Omental fat pad (tissue), 4 donors: ENCODE results near the gene CD3G. TPM values are rescaled to one million over a fixed set of nuclear protein-coding genes. Genes with fewer than 3 reads are reported as not detected.

Experiments
- ATAC-seq: fragments of 150-250 bp; one replicate; pipeline ENCODE4 v1.9.1; 2016; ENCODE audit warnings: mild to moderate bottlenecking, moderate library complexity; ENCODE audit not compliant: low FRiP score
- DNase-seq: peaks from one replicate; pipeline ENCODE4 v3.0.0-alpha.2; 2019; ENCODE audit warnings: low spot score
- total RNA-seq, 4 donors: library from RNA; depleted of rRNA; stranded (reverse); fragments of >200 nt; gene quantifications; one replicate each; pipeline ENCODE4 v1.1.0, GENCODE V29; 2016
- TF ChIP-seq, protein P1 (sequence below), 3 donors: fragments of 450-650 bp; IDR thresholded peaks; one replicate each; pipeline ENCODE4 v1.5.1; 2016 to 2017; ENCODE audit warnings: antibody characterized with exemption in 3 of 3, mild to moderate bottlenecking in 3 of 3, moderate library complexity in 2 of 3

The CD3G gene
- total RNA-seq, 4 donors from 2014 or later: 1.0 to 2.1 (median 1.6) TPM

DNA sequence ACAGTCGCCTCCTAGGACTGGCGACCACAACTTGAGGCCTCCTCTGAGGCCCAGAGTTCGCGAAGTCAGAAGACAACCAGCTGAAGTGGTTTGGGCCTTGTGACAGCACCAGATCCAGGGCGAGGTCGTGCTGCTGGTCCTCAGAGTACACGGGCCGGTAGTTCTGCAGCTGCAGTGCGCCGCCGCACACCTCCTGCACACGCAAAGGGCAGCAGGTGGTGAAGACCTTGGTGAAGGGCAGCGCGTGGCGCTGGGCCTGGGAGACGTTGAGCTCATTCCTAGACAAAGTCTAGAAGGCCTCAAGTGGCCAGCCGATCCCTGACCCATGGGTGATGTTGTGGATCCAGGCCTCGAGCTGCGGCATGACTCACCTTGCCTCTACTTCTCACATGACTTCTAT, 21.4 kb upstream of the CD3G start:
- no peak for ATAC-seq
- DNase-seq: no peak
- TF ChIP-seq, protein P1, sequence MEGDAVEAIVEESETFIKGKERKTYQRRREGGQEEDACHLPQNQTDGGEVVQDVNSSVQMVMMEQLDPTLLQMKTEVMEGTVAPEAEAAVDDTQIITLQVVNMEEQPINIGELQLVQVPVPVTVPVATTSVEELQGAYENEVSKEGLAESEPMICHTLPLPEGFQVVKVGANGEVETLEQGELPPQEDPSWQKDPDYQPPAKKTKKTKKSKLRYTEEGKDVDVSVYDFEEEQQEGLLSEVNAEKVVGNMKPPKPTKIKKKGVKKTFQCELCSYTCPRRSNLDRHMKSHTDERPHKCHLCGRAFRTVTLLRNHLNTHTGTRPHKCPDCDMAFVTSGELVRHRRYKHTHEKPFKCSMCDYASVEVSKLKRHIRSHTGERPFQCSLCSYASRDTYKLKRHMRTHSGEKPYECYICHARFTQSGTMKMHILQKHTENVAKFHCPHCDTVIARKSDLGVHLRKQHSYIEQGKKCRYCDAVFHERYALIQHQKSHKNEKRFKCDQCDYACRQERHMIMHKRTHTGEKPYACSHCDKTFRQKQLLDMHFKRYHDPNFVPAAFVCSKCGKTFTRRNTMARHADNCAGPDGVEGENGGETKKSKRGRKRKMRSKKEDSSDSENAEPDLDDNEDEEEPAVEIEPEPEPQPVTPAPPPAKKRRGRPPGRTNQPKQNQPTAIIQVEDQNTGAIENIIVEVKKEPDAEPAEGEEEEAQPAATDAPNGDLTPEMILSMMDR (IDR thresholded peaks at IDR 0.05): no peak

DNA sequence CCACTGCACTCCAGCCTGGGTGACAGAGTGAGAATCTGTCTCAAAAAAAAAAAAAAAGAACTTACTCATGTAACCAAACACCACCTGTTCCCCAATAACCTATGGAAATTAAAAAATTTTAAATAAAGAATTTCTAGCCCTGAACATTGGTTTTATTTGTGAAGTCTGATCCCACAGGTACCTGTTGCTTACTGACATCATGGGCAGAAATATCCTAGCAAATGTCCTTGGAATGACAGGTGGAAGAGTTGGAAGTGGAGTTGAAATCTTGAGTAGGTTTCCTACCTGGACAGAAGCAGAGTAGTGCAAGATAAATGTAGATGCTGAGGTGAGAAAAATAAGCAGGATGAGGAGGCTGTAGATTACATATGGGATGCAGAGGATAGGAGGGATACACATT, 18.9 kb upstream of the CD3G start:
- no peak for ATAC-seq
- TF ChIP-seq, protein P1 (IDR thresholded peaks at IDR 0.05): no peak

DNA sequence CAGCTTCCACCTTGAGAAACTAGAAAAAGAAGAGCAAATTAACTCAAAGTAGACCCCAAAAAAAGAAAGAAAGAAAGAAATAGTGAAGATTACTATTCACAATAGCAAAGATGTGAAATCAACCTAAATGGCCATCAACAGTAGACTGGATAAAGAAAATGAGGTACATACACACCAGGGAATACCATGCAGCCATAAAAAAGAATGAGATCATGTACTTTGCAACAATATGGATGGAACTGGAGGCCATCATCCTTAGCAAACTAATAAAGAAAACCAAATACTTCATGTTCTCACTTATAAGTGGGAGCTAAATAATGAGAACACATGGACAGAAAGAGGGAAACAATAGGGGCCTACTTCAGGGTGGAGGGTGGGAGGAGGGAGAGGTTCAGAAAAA, 15.4 kb upstream of the CD3G start:
- DNase-seq: no peak
- TF ChIP-seq, protein P1 (IDR thresholded peaks at IDR 0.05): no peak

More for the DNA sequence above, 18.9 kb upstream of the CD3G start:
- no peak for DNase-seq

DNA sequence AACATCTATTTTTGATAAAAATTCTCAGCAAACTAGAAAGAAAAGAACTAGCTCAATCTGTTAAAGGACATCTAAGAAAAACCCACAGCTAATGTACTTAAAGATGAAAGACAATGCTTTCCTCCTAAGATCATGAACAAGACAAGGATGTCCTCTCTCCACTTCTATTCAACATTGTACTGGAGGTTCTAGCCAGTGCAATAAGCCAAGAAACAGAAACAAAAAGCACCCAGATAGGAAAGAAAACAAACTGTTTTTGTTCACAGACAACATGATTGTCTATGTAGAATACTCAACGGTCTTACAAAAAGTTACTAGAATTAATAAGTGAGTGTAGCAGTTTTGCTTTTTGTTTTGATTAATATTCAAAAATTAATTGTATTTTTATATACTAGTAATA, 9.4 kb upstream of the CD3G start:
- ATAC-seq: no peak
- TF ChIP-seq, protein P1 (IDR thresholded peaks at IDR 0.05): no peak
- no peak for DNase-seq

More for the DNA sequence above, 15.4 kb upstream of the CD3G start:
- ATAC-seq: no peak

DNA sequence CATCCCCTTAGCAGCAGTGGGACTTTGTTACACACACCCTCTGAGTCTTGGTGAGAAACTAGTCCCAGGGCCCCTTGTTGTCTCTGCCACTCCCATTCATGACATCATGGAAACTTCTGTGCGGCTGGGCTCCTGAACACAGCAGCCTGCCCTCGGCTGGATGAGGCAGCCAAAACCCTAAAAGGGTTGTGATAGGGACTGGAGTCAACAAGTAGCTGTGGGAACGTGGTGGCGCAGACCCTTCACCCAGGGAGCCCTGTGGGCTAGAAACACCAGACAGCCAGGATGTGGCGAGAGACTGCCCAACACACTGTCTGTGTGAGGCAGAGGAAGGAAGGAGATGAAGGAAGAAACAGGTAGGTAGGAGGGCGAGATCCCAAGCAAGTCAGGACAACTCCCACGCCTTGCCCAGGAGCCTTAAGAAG, 5.5 kb upstream of the CD3G start:
- TF ChIP-seq, protein P1 (IDR thresholded peaks at IDR 0.05): no peak
- no peak for ATAC-seq
- DNase-seq: no peak

DNA sequence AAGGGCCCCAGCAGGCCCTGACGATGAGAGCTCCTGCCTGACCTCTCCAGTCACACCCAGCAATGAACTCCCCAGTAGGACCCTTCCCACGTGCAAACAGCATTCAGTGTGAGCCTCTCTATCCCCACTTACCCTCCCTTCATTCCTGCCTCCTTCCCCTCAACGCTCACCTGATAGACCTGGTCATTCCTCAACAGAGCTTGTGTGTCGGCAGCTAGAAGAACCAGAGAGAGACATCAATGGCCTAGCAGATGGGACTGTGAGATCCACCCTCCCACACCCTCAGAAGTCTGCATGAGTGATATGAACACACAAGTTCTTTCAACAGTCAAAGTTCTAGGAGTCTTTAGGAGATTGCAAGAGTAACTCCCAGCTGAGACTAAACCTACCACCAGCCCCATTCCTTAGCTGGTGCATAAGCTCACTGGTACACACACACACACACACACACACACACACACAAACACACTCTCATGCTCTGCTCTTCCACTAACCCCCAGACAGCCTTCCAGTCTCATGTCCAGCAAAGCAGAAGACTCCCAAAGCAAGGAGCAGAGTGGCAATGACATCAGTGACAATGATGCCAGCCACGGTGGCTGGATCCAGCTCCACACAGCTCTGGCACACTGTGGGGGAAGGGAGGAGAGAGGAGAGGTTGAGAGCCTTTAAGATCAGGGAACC, 4.7 kb upstream of the CD3G start:
- TF ChIP-seq, protein P1 (IDR thresholded peaks at IDR 0.05): no peak
- no peak for DNase-seq
- ATAC-seq: no peak

DNA sequence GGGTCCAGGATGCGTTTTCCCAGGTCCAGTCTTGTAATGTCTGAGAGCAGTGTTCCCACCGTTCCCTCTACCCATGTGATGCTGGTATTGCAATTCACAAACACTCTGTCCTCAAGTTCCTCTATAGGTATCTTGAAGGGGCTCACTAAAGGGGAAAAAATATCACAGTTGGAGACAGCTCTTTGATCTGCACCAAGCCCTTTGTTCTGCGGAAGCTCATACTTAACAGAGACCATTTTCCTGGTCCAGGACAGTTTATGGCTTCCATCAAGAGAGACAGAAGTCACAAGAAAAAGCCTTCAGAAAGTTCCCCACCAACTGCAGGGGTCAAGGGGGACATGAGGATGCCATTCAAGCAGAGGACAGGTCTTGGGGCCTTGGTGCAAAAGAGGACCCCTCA, 3.7 kb upstream of the CD3G start:
- no peak for ATAC-seq

More for the DNA sequence above, 3.7 kb upstream of the CD3G start:
- TF ChIP-seq, protein P1 (IDR thresholded peaks at IDR 0.05): no peak
- DNase-seq: no peak
